T-helper 2 cell treated with Interferon-gamma antibody and Interleukin-4, amounts not matched to agents 5 μg/mL and 100 μg/mL, for 36 hours (primary cell): ENCODE measurements around the gene GAPT.
"Not testable (repeated sequence)": the region's sequence is repeated elsewhere in the genome, so short reads cannot be mapped to it uniquely, and the experiment has no call there.

Source experiments
- DNase-seq: peaks from one replicate; pipeline ENCODE4 v3.0.0; 2021; ENCODE audit warnings: low spot score
- H3K27ac Mint-ChIP-seq: one replicate; pipeline ENCODE4 v1.8.0; 2021; ENCODE audit warnings: mild to moderate bottlenecking, mixed read lengths
- H3K27me3 Mint-ChIP-seq: one replicate; pipeline ENCODE4 v1.8.0; 2021; ENCODE audit warnings: low read depth, mixed read lengths
- H3K36me3 Mint-ChIP-seq: one replicate; pipeline ENCODE4 v1.8.0; 2021; ENCODE audit warnings: low read depth, mixed read lengths
- H3K4me1 Mint-ChIP-seq: one replicate; pipeline ENCODE4 v1.8.0; 2021; ENCODE audit warnings: low read depth, mixed read lengths
- H3K4me3 Mint-ChIP-seq: one replicate; pipeline ENCODE4 v1.8.0; 2022; ENCODE audit warnings: mild to moderate bottlenecking, moderate library complexity, mixed read lengths
- H3K9me3 Mint-ChIP-seq: one replicate; pipeline ENCODE4 v1.8.0; 2021; ENCODE audit warnings: mixed read lengths

The GAPT gene

DNA sequence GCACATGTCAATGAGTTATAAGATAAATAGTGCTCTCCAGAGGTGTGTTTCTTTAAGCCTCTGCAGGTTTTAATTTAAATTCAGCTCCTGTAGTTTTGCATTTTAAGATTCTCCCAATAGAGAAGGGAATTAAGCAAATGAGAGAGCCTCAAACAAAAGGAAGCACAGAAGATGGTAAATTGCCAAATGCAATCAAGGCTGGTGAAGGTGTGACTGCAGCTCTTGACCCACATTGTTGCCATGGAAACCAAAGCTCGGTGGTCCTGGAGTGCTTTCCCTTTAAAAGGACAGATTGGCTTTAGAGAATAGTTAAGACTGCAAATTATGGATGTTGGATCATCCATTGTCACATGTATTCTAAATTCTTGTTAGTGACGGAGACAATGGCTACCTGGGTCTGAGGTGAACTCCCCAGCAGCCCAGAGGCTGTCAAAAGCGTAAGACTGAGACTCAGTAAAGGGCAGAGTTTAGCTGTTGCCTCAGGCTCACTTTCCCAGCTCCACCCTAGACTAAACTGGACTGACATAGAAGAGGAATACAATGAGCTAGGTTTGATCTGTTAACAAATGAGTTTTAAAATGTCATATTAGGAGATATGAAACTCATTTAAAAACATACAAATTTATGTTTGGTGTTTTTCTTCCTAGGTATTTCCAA is 12.3 kb downstream of the GAPT start:
- Mint-ChIP-seq H3K4me3 (no peak overlapping the region), H3K4me1 (peaks cover 8% of the 10 kb centered on the region), H3K27me3 (peaks cover 14% of the 10 kb centered on the region), H3K36me3 (no peaks in the 10 kb centered on the region), H3K9me3 (no peaks in the 10 kb centered on the region), H3K27ac (no peak overlapping the region)
- DNase-seq: no peak

DNA sequence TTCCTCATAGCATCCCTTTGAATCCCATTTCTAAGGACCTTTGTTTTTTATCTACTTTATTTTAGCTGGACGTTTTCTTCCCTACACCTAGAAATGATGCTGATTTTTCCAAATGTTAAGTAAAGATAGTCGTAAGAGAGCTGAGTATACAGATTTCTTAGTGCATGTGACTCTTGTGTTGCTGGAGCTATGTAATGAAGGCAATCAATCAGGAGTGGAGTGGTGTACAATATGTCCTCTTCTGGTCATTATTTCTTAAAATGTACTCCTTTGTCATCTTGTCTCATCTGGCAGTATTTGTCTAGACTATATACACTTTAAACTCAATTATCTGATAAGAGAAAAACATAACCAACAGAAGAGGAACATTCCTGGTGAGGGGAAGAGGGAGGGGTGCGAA is 13.5 kb downstream of the GAPT start:
- Mint-ChIP-seq H3K4me1 (peaks cover 6% of the 10 kb centered on the region), H3K27ac (no peak overlapping the region), H3K9me3 (no peaks in the 10 kb centered on the region), H3K36me3 (no peaks in the 10 kb centered on the region), H3K27me3 (peaks cover 14% of the 10 kb centered on the region), H3K4me3 (no peak overlapping the region)
- DNase-seq: no peak

DNA sequence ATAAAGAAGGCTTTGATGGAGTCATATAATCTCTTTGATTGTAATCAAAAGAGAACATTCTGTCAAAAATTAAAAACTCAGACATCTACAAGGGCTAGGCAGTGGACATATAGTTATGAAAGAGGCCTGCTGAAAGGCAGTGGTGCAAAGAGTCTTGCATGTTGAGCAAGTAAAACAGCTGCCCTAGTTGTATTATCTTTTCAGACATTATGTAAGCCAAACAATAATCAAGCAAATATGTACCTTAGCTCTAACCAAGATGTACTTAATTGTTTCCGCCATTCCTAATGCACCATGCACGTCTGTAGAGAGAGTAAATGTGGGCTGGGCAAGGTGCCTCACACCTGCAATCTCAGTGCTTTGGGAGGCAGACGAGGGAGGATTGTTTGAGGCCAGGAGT is 14.3 kb downstream of the GAPT start:
- DNase-seq: no peak
- Mint-ChIP-seq H3K4me1 (peaks cover 1% of the 10 kb centered on the region), H3K27me3 (peaks cover 14% of the 10 kb centered on the region), H3K4me3 (no peak overlapping the region), H3K36me3 (no peaks in the 10 kb centered on the region), H3K9me3 (no peaks in the 10 kb centered on the region), H3K27ac (no peak overlapping the region)

DNA sequence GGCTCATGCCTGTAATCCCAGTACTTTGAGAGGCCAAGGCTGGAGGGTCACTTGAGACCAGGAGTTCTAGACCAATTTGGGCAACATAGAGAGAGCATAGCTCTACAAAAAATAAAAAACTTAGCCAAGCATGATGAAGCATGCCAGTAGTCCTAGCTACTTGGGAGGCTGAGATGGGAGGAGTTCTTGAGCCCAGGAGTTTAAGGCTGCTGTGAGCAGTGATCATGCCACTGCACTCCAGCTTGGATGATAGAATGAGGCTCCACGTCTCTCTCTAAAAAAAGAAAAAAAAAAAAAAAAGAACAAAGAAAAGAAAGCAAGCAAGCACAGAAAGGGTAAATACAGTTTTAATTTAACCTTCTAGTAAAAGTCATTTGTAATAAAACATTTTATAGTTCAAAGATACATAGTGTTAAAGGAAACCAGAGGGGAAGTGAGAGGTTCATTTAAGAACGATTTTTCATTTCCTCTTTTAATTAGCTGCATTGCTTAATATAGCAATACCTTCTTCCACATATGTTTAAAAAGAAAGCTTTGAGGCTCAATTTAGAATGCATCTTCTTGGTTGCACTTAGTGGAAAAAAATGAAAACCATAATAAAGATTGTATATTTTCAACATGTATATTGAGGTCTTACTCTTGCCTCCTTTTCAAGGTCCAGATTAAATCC is 14.9 kb downstream of the GAPT start:
- H3K36me3 Mint-ChIP-seq: no peaks in the 10 kb centered on the region
- H3K9me3 Mint-ChIP-seq: no peaks in the 10 kb centered on the region
- H3K4me3 Mint-ChIP-seq: no peak overlapping the region
- no peak for DNase-seq
- no peaks in the 10 kb centered on the region for H3K4me1 Mint-ChIP-seq
- no peak overlapping the region for H3K27ac Mint-ChIP-seq
- H3K27me3 Mint-ChIP-seq: peaks cover 14% of the 10 kb centered on the region

DNA sequence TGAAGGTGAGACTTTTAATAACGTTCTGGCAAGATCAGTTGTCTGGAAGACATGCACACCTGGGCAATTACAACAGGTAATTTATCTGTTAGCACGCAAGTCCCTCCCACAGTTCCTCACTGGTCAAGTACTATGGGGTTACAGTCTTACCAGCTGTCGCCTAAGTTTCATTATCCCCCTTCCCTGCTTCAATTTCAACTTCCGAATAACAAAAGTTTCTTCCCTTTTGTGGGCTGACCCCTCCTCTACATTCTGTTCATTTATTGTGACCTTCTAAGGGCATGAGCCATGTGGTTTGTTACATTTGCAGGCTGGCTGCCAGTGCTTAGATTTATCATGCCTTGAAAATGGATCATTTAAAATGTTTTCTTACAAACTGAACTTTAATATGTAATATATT is 16.5 kb downstream of the GAPT start:
- no peak overlapping the region for H3K4me3 Mint-ChIP-seq
- H3K4me1 Mint-ChIP-seq: no peaks in the 10 kb centered on the region
- H3K9me3 Mint-ChIP-seq: no peaks in the 10 kb centered on the region
- no peak overlapping the region for H3K27ac Mint-ChIP-seq
- no peak for DNase-seq
- peaks cover 11% of the 10 kb centered on the region for H3K27me3 Mint-ChIP-seq
- no peaks in the 10 kb centered on the region for H3K36me3 Mint-ChIP-seq

DNA sequence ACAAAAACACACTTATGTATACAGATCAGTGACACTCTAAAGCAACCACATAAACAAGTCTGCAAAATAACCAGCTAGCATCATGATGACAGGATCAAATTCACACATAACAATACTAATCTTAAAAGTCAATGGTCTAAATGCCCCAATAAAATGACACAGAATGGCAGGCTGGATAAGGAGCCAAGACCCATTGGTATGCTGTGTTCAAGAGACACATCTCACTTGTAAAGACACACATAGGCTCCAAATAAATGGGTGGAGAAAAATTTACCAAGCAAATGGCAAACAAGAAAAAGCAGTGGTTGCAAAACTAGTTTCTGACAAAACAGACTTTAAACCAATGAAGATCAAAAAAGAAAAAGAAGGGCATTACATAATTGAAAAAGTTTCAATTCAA is 26.0 kb downstream of the GAPT start:
- Mint-ChIP-seq H3K9me3 (peaks cover 22% of the 10 kb centered on the region), H3K27ac (no peak overlapping the region), H3K4me3 (no peak overlapping the region), H3K27me3 (no peaks in the 10 kb centered on the region), H3K36me3 (no peaks in the 10 kb centered on the region), H3K4me1 (no peaks in the 10 kb centered on the region)
- no peak for DNase-seq

DNA sequence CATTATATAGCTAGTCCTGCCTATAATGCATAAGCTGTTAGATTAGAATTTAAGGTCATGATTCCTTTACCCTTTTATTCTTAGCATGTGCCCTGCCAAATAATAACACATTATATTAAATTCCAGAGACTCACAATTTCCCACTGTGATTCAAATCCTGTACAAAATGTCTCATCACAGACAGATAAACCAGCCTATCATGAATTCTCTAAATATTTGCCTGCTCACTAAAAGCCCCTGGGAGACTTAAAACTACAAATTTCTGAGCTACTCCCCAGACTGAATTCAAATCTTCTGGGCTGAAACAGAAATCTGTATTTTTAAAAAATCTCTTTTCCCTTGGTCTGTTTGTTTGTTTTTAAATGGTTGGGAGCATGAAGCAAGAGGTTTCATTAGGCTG is 32.7 kb downstream of the GAPT start:
- no peak for DNase-seq
- no peaks in the 10 kb centered on the region for H3K36me3 Mint-ChIP-seq
- H3K4me1 Mint-ChIP-seq: no peaks in the 10 kb centered on the region
- no peaks in the 10 kb centered on the region for H3K27me3 Mint-ChIP-seq
- no peak overlapping the region for H3K27ac Mint-ChIP-seq
- no peaks in the 10 kb centered on the region for H3K9me3 Mint-ChIP-seq
- H3K4me3 Mint-ChIP-seq: no peak overlapping the region

DNA sequence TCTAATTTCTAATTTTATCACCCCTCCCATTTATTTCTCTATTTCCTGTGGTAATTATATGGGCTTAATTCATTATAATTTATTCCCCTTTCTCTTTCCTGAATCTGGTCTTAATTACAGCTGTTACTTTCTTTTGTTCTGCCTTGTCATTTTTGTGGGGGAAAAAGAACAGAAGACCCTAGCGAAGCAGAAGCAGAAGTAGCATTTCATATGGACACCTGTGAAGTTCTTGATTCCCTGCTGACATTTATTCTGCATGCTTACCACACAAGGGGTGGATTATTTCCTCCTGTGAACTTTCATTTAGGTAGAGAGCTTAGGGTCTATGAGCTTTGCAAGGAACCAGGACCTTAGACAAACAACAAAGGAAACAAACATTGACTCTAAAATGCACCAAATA is 33.3 kb downstream of the GAPT start:
- no peaks in the 10 kb centered on the region for H3K4me1 Mint-ChIP-seq
- no peak for DNase-seq

DNA sequence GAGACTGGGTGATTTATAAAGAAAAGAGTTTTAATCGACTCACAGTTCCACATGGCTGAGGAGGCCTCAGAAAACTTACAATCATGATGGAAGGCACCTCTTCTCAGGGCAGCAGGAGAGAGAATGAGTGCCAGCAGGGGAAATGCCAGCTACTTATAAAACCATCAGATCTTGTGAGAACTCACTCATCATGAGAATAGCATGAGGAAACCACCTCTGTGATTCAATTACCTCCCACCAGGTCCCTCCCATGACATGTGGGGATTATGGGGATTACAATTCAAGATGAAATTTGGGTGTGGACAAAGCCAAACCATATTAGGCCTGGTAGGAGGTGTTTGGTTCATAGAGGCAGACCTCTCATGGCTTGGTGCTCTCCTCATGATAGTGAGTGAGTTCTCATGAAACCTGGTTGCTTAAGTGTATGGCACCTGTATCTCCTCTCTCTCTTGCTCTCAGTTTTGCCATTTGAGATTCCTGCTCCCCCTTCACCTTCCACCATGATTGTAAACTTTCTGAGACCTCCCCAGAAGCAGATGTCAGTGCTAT is 39.8 kb downstream of the GAPT start:
- Mint-ChIP-seq H3K27ac (no peak overlapping the region), H3K4me3 (no peak overlapping the region), H3K9me3 (no peaks in the 10 kb centered on the region), H3K4me1 (no peaks in the 10 kb centered on the region), H3K27me3 (no peaks in the 10 kb centered on the region), H3K36me3 (no peaks in the 10 kb centered on the region)
- no peak for DNase-seq

More for the DNA sequence above, 33.3 kb downstream of the GAPT start:
- Mint-ChIP-seq H3K36me3 (no peaks in the 10 kb centered on the region), H3K27ac (no peak overlapping the region), H3K27me3 (no peaks in the 10 kb centered on the region), H3K4me3 (no peak overlapping the region), H3K9me3 (no peaks in the 10 kb centered on the region)

DNA sequence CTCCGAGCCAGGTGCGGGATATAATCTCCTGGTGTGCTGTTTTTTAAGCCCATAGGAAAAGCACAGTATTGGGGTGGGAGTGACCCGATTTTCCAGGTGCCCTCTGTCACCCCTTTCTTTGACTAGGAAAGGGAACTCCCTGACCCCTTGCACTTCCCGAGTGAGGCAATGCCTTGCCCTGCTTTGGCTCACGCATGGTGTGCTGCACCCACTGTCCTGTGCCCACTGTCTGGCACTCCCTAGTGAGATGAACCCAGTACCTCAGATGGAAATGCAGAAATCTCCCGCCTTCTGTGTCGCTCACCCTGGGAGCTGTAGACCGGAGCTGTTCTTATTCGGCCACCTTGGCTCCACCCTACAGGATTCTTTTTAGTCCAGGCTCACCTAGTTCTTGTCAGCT is 50.7 kb downstream of the GAPT start:
- not testable (repeated sequence) for H3K9me3 Mint-ChIP-seq, H3K4me1 Mint-ChIP-seq, H3K27me3 Mint-ChIP-seq, DNase-seq, H3K4me3 Mint-ChIP-seq, H3K36me3 Mint-ChIP-seq, H3K27ac Mint-ChIP-seq

DNA sequence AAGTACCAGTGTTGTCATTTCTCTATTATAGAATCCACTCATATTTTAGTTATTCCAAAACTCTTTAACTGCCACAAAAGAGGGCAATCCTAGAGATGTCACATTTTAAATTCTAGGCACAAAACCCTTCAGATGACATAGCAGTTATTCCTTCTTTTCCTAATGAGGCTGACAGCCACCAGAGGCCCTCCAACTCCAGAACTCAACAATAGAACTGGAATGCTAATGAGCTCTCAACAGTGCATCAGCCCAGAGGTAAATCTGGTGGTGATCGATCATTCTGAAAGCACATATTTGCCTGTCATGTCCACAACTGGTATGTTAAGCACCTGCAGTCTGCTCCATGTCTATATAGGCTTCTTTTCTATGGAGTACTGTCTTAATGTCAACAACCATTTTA is 51.5 kb downstream of the GAPT start:
- DNase-seq: no peak
- Mint-ChIP-seq H3K4me1 (peaks cover 2% of the 10 kb centered on the region), H3K9me3 (no peaks in the 10 kb centered on the region), H3K4me3 (no peak overlapping the region), H3K27me3 (no peaks in the 10 kb centered on the region), H3K27ac (no peak overlapping the region), H3K36me3 (no peaks in the 10 kb centered on the region)

DNA sequence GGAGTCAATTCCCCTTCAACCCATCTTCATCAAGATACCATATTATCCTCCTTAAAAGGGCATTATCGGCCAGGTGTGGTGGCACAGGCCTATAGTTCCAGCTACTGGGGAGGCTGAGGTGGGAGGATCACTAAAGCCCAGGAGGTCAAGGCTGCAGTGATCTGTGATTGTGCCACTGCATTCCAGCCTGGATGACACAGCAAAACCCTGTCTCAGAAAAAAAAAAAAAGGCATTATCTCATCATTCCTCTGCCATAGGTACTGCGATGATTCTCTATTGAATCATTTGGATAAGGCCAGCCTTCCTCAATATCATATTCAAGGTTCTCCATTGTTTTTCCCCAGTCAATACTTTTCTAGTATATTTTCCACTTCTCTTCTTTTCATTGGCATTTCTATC is 52.5 kb downstream of the GAPT start:
- no peaks in the 10 kb centered on the region for H3K9me3 Mint-ChIP-seq
- no peak for DNase-seq
- no peaks in the 10 kb centered on the region for H3K27me3 Mint-ChIP-seq
- no peak overlapping the region for H3K4me3 Mint-ChIP-seq
- H3K4me1 Mint-ChIP-seq: peaks cover 2% of the 10 kb centered on the region
- H3K36me3 Mint-ChIP-seq: no peaks in the 10 kb centered on the region
- H3K27ac Mint-ChIP-seq: no peak overlapping the region

DNA sequence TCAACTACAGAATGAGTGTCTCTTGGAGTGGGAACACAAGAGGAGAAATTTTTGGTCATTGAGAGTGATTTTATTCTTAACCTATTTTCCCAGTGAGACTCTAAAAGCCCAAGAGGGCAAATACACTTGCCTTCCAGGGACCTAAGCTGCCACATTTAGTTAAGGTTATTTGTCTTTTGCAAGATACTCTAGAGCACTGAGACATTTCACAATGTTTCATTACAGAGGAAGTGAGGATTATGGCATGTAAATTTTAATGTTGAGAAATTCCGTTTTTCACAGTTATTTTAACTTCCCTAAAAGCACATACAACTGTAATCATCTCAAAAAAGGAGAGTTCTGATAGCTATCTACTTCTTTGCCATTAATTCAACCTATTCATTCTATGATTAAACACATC is 53.0 kb downstream of the GAPT start:
- H3K4me1 Mint-ChIP-seq: peaks cover 2% of the 10 kb centered on the region
- no peak overlapping the region for H3K27ac Mint-ChIP-seq
- no peak overlapping the region for H3K4me3 Mint-ChIP-seq
- no peaks in the 10 kb centered on the region for H3K36me3 Mint-ChIP-seq
- H3K9me3 Mint-ChIP-seq: no peaks in the 10 kb centered on the region
- no peak for DNase-seq
- no peaks in the 10 kb centered on the region for H3K27me3 Mint-ChIP-seq

DNA sequence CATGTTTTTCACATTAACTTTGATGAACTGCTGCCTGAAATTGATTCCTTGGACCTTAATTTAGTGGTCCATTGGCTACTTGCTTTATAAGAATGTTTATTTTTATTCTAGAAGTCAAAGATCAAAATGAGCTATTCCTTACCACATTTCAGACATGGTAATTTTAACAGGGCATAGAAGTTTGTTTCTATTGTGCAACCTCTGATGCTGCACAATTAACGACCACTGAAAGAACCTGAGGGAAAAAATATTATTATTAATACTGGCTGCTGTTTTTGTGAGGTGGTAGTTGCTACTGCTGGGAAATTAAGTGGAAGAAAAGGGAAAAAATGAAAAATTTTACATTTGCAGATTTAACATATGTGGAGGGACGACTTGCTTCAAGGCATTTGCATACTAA is 53.7 kb downstream of the GAPT start:
- no peaks in the 10 kb centered on the region for H3K9me3 Mint-ChIP-seq
- H3K4me3 Mint-ChIP-seq: no peak overlapping the region
- DNase-seq: no peak
- H3K36me3 Mint-ChIP-seq: no peaks in the 10 kb centered on the region
- H3K27ac Mint-ChIP-seq: no peak overlapping the region
- H3K4me1 Mint-ChIP-seq: peaks cover 2% of the 10 kb centered on the region
- no peaks in the 10 kb centered on the region for H3K27me3 Mint-ChIP-seq

DNA sequence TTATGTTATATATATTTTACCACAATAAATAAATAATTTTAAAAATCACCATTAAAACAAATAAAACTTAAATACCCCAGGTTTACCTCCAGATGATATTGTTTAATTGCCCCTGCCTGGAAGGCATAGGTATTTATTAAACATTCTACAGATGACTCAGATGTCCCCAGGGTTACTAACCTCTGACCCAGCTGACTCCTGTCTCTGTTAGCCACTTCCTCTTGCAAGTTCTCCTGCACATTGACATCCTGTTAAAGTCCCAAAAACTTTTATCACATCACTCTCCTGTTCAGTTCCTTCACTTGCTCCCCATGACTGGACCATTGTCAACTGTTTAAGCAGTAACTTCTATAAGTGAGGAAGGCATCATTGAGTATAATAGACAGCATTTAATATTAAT is 54.7 kb downstream of the GAPT start:
- Mint-ChIP-seq H3K27me3 (no peaks in the 10 kb centered on the region), H3K4me3 (no peak overlapping the region), H3K36me3 (no peaks in the 10 kb centered on the region), H3K9me3 (no peaks in the 10 kb centered on the region), H3K4me1 (peaks cover 2% of the 10 kb centered on the region), H3K27ac (no peak overlapping the region)
- DNase-seq: no peak
